GM19397 (cell line): Measurements from ENCODE around the gene CELF4.

ENCODE experiments used
- ATAC-seq: cut with Tn5 transposase; IDR thresholded peaks from one replicate; pipeline ENCODE4 v1.9.1; 2021; ENCODE audit warnings: mild to moderate bottlenecking, moderate library complexity; ENCODE audit not compliant: unreplicated experiment

The CELF4 gene

DNA sequence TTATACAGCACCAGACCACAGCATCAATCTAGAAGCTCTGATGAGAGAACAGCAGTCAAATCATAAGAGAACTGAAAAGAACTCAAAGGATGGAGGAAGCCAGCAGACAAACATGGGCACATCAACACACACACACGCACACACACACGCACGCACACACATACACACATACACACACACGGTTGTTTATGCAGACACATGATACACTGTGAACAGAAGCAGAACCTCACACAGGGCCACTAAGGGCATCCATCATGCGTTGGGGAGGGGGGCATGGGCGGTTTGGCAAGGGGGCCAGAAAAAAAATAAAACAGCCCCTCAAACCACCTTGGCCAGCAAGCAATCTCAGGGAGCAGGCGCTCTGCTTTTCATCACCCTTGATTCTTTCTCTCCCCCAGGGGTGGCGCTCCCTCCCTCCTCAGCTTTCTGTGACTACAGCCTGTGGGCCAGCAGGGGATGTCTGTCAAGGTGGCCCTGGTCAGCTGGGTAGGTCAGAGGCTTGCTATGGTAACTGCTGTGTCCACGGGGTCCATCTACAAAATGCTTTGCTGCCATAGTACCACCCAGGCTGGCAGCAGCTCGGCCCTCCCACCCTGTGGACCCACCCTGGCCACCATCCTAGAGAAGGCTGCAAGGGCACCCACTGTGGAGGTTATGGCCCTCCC, 318.0 kb downstream of the CELF4 start:
- no peak for ATAC-seq

DNA sequence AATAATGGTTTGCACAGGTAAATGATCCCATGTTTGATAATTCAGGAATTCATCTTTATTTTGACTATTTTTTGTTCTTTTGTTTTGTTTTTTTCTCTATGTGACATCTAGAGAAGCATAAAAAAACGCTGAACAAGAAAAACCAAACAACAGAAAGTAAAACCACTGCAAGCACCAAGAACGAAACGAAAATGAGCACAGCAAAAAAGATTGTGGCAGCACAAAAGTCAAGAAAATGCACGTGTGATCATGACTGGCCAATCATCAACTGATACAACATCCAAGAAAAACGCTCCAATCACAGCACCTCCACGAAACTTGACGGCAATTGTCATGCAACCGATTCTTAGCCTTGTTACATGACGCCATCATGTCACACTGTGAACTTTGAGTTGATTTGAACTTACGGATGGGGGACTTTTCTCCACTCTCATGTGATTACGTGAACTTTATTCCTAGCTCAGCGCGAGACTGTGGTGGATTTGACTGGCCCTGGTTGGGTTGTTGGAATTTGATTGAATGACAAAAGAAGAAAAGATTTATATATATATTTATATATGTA, 318.7 kb downstream of the CELF4 start:
- no peak for ATAC-seq

DNA sequence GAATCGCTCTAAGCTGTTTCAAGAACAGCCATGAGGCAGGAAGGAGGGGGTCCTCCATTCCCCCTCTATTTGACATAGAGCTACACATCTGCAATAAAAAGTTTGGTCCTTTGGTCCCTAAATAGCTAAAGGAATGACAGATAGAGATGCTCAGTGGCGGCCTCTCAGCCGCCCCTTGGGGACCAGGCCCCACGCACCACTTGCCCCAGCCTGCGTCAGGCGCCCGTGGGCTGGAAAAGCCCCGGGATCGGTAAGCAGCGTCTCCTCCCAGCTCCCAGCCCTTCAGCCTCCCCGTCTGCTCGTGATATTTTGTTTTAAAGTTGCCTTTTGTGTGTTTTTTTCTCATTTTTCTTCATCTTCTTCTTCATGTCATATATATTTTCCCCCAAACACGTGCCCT, 321.0 kb downstream of the CELF4 start:
- no peak for ATAC-seq

DNA sequence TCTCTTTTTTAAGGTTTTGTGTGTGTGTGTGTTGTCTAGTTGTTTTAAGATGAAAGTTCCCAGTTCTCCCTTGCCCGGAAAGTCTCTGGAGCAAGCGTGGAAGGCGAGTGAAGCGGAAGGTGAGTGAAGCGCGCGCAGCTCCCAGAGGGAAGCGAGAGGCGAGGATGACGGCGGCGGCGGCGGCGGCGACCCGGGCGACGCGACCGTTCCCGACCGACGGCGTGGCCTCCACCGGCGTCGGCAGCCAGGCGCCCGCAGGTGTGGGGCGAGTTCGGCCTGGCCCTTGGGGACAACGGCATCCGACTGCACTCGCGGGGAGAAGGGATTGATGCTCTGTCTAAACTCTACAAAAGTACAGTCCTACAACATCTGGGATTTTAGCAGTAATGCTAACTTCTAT, 321.9 kb downstream of the CELF4 start:
- ATAC-seq: no peak

- no peak for ATAC-seq
Measured at GRCh38 chr18:37242826-37243560, 322.6 kb downstream of the CELF4 start.

GRCh38 chr18:37242091-37242490, 323.5 kb downstream of the CELF4 start:
- ATAC-seq: no peak

DNA sequence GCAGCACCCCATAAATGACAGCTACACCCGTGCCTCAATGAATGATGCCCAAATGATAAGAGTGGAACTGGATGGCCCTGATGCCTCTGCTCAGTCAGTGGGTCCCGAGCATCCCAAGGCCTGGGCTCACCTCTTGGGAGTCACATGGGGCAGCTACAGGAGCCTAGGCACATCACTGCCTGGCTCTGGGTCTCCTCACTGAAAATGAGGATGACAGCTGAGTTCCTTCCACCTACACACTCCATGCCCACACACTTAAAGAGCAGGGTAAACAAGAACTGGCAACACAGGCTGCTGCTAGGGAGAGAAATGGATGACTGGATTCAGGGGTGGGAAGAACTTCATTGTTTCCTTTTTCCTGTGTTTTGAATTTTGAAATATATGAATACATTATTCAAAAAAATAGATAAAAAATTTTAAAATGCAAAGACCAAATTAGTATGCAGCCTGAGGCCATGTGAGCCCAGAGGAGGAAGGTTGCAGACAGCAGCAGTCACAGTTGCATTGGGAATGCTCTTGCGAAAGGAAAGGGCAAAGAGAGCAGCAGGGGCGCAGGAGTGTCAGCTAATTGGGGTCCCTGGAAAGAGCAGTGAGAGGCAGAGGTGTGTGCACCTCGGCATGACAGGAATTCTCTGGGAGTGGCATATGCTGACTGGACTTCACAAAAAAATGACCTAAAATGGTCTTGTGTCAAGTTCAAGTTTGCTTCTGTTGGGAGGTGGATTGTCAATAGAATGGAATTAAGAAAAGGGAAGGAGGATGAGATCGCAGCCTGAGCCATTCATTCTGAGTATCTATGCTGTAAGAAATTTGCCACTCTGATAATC, 327.1 kb downstream of the CELF4 start:
- ATAC-seq: no peak

- no peak for ATAC-seq
Measured at GRCh38 chr18:37235583-37235982, 330.0 kb downstream of the CELF4 start.

DNA sequence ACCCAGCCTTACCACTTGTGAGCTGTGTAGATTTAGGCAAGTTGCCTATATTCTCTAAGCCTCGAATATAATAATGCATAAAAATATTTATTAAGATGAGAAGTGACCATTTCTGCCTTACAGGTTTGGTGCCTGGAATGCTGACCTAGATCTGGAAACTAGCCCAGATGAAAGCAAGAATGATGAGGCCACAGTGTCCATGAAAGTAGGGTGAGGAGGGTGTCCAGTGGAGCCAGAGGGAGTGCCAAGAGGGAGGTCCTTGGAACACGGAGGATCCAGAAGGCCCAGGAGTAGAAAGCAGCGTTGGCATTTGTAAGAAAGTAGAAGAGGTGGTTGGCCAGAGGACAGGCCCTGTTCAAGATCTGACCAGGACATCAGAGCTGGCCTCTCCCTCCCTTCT, 334.3 kb downstream of the CELF4 start:
- no peak for ATAC-seq

GRCh38 chr18:37230768-37231167, 334.8 kb downstream of the CELF4 start:
- ATAC-seq: no peak

DNA sequence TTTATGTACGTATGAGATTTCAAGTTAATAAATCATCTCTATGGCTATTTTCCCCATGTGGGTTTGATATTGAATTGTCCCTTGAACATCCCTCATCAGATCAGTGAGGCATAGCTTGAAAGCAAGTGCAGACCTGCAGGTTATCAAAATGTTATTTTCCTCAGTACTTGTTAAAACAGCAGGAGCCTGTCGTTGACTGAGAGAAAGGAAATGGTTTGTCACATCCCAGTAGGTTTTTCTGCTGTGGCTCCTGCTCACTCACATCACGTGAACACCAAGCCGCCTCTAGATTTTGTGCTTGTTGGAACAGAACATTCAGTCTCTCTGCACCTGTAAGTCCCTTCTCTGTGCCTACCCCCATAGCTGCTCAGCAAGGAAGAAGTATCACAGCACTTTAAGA, 340.3 kb downstream of the CELF4 start:
- no peak for ATAC-seq

DNA sequence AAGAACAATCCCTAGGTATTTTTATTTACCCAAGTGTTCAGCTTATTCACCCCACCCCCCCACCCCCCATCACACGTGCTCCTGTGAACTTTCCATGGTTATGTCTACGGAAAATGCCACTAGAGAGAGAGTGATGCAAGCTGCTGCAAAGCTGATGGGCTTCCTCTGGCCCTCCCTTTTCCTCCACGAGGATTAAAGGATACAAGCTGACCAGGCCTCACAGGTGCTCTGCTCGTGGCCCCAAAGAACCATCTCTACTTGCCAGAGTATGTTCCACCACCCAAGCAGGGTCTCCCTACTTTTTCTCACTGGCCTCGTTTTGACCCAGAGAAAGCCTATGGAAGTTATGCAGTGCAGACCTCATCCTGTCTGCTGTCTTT, 342.6 kb downstream of the CELF4 start:
- no peak for ATAC-seq

GRCh38 chr18:37222354-37222998, 343.1 kb downstream of the CELF4 start:
- no peak for ATAC-seq

DNA sequence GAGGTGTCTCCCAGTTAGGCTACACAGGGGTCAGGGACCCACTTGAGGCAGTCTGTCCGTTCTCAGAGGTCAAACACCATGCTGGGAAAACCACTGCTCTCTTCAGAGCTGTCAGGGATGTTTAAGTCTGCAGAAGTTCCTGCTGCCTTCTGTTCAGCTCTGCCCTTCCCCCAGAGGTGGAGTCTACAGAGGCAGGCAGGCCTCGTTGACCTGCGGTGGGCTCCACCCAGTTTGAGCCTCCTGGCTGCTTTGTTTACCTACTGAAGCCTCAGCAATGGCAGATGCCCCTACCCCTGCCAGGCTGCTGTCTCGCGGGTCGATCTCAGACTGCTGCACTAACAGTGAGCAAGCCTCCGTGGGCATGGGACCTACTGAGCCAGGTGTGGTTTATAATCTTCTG, 346.3 kb downstream of the CELF4 start:
- ATAC-seq: no peak

DNA sequence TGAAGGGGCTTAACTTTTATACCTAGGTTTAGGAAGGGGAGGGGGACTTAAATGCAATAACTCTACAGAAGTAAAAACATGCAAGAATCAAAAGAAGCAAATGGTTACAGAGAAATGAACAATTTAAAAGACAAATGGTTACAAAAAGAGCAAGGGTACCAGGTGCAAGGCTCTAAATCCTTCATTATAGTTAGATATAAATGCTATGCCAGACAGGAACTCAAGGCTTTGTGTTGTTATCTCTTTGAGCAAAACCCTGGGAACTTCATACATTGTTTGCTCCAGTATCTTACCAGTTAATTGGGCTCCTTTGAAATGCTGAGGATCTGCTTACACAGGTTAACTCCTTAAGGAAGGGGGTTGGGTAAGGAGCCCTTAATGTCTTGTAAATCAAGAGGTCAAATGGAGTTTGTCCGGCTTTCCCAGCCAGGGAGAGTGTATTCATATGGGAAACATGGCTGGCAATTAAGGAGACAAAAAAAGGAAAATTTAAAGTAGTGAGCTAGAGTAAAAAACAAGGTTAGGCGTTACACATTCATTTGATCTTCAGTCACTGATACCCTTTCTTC, 347.5 kb downstream of the CELF4 start:
- ATAC-seq: no peak

DNA sequence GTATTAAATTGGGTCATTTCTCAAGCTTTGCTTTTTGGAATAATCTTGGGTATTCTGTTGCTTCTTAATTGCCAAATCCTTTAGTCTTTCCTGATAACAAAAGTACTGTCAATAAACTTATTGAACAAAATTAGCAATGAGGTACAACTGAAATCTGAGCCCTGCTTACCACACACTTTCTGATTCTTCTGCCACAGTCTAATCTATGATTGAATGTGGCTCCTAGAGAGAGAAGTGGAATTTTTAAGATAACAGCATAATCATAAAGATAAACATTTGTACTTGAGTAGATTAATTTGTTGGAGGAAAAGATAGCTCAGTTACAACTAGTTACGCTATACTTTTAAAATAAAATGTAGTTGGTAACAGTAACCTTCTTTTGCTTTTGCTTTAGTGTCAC, 354.8 kb downstream of the CELF4 start:
- ATAC-seq: no peak

- no peak for ATAC-seq
Measured at GRCh38 chr18:37207343-37207742, 358.3 kb downstream of the CELF4 start.

- no peak for ATAC-seq
Measured at GRCh38 chr18:37199741-37200140, 365.9 kb downstream of the CELF4 start.
